Measurements from ENCODE around the gene CA10. TPM values are rescaled to one million over a fixed set of nuclear protein-coding genes. Genes with fewer than 3 reads are reported as not detected.

Gene CA10
- total RNA-seq, 1 experiment from 2014 or later, result 0.46 TPM

DNA sequence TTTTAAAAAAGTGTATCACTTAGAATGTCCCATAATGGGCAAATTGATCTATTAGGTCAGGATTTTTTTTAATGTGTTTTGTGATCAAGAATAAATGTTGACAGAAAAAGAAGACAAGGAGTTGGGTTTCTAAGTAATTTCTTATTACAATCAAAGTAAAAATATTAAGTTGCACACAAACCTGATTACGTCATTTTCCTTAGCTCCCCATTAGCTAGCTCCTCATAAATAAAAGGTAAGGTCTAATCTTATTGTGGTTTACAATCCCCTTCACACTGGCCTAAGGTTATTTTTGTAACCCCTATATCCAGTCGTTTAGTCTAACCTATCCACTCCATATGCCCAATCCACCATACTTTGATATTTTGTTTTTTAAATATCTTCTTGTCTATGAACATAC, 7.6 kb downstream of the CA10 start:
- TF ChIP-seq, protein P1, sequence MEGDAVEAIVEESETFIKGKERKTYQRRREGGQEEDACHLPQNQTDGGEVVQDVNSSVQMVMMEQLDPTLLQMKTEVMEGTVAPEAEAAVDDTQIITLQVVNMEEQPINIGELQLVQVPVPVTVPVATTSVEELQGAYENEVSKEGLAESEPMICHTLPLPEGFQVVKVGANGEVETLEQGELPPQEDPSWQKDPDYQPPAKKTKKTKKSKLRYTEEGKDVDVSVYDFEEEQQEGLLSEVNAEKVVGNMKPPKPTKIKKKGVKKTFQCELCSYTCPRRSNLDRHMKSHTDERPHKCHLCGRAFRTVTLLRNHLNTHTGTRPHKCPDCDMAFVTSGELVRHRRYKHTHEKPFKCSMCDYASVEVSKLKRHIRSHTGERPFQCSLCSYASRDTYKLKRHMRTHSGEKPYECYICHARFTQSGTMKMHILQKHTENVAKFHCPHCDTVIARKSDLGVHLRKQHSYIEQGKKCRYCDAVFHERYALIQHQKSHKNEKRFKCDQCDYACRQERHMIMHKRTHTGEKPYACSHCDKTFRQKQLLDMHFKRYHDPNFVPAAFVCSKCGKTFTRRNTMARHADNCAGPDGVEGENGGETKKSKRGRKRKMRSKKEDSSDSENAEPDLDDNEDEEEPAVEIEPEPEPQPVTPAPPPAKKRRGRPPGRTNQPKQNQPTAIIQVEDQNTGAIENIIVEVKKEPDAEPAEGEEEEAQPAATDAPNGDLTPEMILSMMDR (conservative IDR thresholded peaks at IDR 0.05), result no peak
- Mint-ChIP-seq H3K4me1 (no peaks in the 10 kb centered on the region), H3K9me3 (no peaks in the 10 kb centered on the region), H3K4me3 (no peak overlapping the region), H3K27ac (no peak overlapping the region), H3K36me3 (ENCODE audit: insufficient read depth in 1 of 3, low read depth in 3 of 3) (no peaks in the 10 kb centered on the region), H3K27me3 (ENCODE audit: low read depth) (peaks cover 28% of the 10 kb centered on the region)
- Histone ChIP-seq H2AK5ac (ENCODE audit: insufficient read length, low read length) (no peak overlapping the region), H4K5ac (ENCODE audit: insufficient read length, low read depth, low read length) (no peak overlapping the region), H3T11ph (ENCODE audit: low read length) (no peak overlapping the region), H3K23me2 (ENCODE audit: insufficient read length, low read depth, low read length, poor library complexity, severe bottlenecking) (no peaks in the 10 kb centered on the region), H4K20me1 (ENCODE audit: control insufficient read depth, insufficient read depth, insufficient read length) (no peaks in the 10 kb centered on the region), H3K79me2 (ENCODE audit: insufficient read depth, low read length) (no peaks in the 10 kb centered on the region), H2BK15ac (ENCODE audit: low read depth, low read length) (no peak overlapping the region), H3K27ac (ENCODE audit: insufficient read length, low read depth, low read length) (no peak overlapping the region), H2BK20ac (ENCODE audit: low read depth, low read length, poor library complexity, severe bottlenecking) (no peak overlapping the region), H2BK120ac (ENCODE audit: low read depth, low read length, poor library complexity, severe bottlenecking) (no peak overlapping the region), H3K79me1 (ENCODE audit: insufficient read depth, low read depth, low read length, poor library complexity, severe bottlenecking) (no peaks in the 10 kb centered on the region), H2BK12ac (ENCODE audit: insufficient read length, low read depth, low read length) (no peak overlapping the region), H3K23ac (ENCODE audit: insufficient read length, low read depth, low read length) (no peak overlapping the region), H3K4me1 (ENCODE audit: insufficient read depth, low read length) (no peaks in the 10 kb centered on the region), H4K8ac (replicated peaks; ENCODE audit: insufficient read length, low read depth, low read length) (no peak overlapping the region), H3K56ac (ENCODE audit: insufficient read length, low read depth, low read length) (no peak overlapping the region), H3K4ac (ENCODE audit: low read depth, low read length) (no peak overlapping the region), H3K4me2 (ENCODE audit: insufficient read depth, insufficient read length, low read length) (no peak overlapping the region), H4K91ac (ENCODE audit: insufficient read length, low read depth, low read length) (no peak overlapping the region), H3K9me3 (ENCODE audit: control insufficient read depth, low read depth, low read length) (no peaks in the 10 kb centered on the region), H3K14ac (ENCODE audit: insufficient read depth, low read length) (no peak overlapping the region), H3K18ac (ENCODE audit: insufficient read length, low read depth, low read length) (no peak overlapping the region), H3K9ac (ENCODE audit: extremely low read depth, insufficient read length, low read length) (no peak overlapping the region), H2BK5ac (ENCODE audit: insufficient read length, low read length) (no peak overlapping the region), H3K27me3 (ENCODE audit: insufficient read depth, low read length) (no peaks in the 10 kb centered on the region), H2AFZ (ENCODE audit: low read length) (no peak overlapping the region)
- no peak for DNase-seq
- no CpG with 5 or more reads among the region's 2 CpGs for WGBS (ENCODE audit: extremely low coverage, insufficient read length, low lambda C conversion rate)

All from H9 (cell line).